CD4-positive, alpha-beta T cell treated with Interleukin-17A for 4 hours (primary cell): ENCODE results near the gene CCDC157.

Experiments
- DNase-seq: peaks from one replicate; pipeline ENCODE4 v3.0.0-alpha.2; 2020; ENCODE audit warnings: mixed read lengths

The CCDC157 gene

GRCh38 chr22:30357650-30358215, 926 bp downstream of the CCDC157 start:
- no peak for DNase-seq

GRCh38 chr22:30358541-30358940, 1.7 kb downstream of the CCDC157 start:
- DNase-seq = no peak

GRCh38 chr22:30361916-30362650, 5.3 kb downstream of the CCDC157 start:
- no peak for DNase-seq

GRCh38 chr22:30362651-30363281, 6.0 kb downstream of the CCDC157 start:
- DNase-seq = no peak

GRCh38 chr22:30365891-30366290, 9.1 kb downstream of the CCDC157 start:
- no peak for DNase-seq

GRCh38 chr22:30368420-30368819, 11.6 kb downstream of the CCDC157 start:
- DNase-seq = no peak

GRCh38 chr22:30370641-30371230, 13.9 kb downstream of the CCDC157 start:
- DNase-seq = no peak

- DNase-seq = no peak
Measured at GRCh38 chr22:30371321-30371720, 14.5 kb downstream of the CCDC157 start.

GRCh38 chr22:30371981-30372380, 15.2 kb downstream of the CCDC157 start:
- DNase-seq = no peak

- DNase-seq = no peak
Measured at GRCh38 chr22:30372915-30373314, 16.1 kb downstream of the CCDC157 start.

GRCh38 chr22:30373331-30374325, 16.8 kb downstream of the CCDC157 start:
- DNase-seq = no peak

GRCh38 chr22:30375312-30375849, 18.6 kb downstream of the CCDC157 start:
- no peak for DNase-seq

GRCh38 chr22:30380011-30380410, 23.2 kb downstream of the CCDC157 start:
- DNase-seq = no peak

- no peak for DNase-seq
Measured at GRCh38 chr22:30381264-30381663, 24.5 kb downstream of the CCDC157 start.

- DNase-seq = no peak
Measured at GRCh38 chr22:30382340-30382739, 25.5 kb downstream of the CCDC157 start.

GRCh38 chr22:30383061-30383460, 26.3 kb downstream of the CCDC157 start:
- no peak for DNase-seq

- DNase-seq = no peak
Measured at GRCh38 chr22:30385942-30386341, 29.1 kb downstream of the CCDC157 start.

GRCh38 chr22:30386608-30386959, 29.8 kb downstream of the CCDC157 start:
- no peak for DNase-seq

- DNase-seq = peak; percentile 84
Measured at GRCh38 chr22:30386960-30387827, 30.4 kb downstream of the CCDC157 start, which contains the start of gene RNF215. TSS of gene RNF215 (minus strand) at chr22:30387411. CDS start at chr22:30387313, 98 bp downstream.

GRCh38 chr22:30390974-30391691, 34.3 kb downstream of the CCDC157 start:
- DNase-seq = peak; percentile 88
